SK-N-SH (cell line): ENCODE data around the gene PLRG1.

Source experiments
- EP300 ChIP-seq, 2 experiments: IDR thresholded peaks; 2 replicates each; pipeline versions ENCODE4 v1.4.0 to v1.6.1; 2012; ENCODE audit warnings: borderline replicate concordance in 1 of 2, low read depth in 1 of 2, low read length in 1 of 2
- RCOR1 ChIP-seq: fragments of 150-350 bp; IDR thresholded peaks from 2 replicates; pipeline ENCODE4 v1.6.1; 2017; ENCODE audit warnings: antibody characterized with exemption, low read length
- TF ChIP-seq, protein P1 (sequence below): fragments of 200-600 bp; sonication (generic); IDR thresholded peaks from 2 replicates; pipeline ENCODE4 v1.6.1; 2017; ENCODE audit warnings: antibody characterized with exemption, mild to moderate bottlenecking, moderate library complexity

DNA sequence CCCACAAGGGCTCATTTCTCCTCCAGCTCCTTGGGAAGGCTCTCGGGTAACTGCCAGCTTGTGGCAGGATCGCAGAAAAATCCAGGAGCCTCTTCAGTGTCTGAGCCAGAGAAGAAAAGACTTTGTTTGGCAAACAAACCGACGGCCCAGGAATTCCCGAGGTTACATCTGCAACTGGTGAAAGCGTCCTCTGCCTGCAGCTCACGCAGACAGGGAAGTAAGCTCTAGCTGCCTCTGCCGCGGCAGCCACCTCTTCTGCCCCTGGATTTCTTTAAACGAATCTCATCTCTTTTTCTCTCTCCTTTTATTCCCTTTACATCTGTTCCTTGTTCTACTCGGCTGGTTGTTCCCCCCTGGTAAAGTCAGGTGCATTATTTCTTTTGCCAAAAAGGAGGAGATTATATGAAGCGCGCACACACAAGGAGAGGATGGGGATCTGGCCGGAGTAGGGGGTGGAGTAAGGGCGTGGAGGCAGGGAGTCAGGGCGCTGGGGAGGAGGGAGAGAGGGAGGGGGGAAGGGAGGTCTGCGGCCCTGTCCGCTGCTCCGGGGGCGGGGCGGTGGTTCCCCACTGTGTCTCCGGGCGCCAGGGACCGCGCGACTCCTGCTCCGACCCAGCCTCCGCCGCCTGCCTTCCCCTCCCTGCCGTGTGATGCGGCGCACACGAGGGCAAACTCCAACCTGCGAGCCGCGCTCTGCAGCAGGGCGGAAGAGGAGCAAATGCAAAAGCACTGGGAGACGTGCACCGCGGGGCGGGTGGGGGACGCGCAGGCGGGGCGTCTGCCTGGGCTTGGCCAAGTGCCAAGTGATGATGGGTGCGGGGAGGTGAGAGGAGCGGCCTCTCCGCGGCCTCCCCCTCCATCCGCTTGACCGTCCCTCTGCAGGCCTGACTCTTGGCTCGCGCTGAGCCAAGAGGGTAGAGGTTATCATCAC is 58.6 kb downstream of the PLRG1 start, which contains the start of gene DCHS2:
- TF ChIP-seq EP300 (IDR thresholded peaks at IDR 0.05; ENCODE audit: borderline replicate concordance in 1 of 2, low read depth in 1 of 2, low read length in 1 of 2) (no peak), RCOR1 (no peak)
- TF ChIP-seq, protein P1, sequence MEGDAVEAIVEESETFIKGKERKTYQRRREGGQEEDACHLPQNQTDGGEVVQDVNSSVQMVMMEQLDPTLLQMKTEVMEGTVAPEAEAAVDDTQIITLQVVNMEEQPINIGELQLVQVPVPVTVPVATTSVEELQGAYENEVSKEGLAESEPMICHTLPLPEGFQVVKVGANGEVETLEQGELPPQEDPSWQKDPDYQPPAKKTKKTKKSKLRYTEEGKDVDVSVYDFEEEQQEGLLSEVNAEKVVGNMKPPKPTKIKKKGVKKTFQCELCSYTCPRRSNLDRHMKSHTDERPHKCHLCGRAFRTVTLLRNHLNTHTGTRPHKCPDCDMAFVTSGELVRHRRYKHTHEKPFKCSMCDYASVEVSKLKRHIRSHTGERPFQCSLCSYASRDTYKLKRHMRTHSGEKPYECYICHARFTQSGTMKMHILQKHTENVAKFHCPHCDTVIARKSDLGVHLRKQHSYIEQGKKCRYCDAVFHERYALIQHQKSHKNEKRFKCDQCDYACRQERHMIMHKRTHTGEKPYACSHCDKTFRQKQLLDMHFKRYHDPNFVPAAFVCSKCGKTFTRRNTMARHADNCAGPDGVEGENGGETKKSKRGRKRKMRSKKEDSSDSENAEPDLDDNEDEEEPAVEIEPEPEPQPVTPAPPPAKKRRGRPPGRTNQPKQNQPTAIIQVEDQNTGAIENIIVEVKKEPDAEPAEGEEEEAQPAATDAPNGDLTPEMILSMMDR: no peak
